Measurements from ENCODE around the gene NDC80.
"Not testable (repeated sequence)": the region's sequence is repeated elsewhere in the genome, so short reads cannot be mapped to it uniquely, and the experiment has no call there.

The NDC80 gene

DNA sequence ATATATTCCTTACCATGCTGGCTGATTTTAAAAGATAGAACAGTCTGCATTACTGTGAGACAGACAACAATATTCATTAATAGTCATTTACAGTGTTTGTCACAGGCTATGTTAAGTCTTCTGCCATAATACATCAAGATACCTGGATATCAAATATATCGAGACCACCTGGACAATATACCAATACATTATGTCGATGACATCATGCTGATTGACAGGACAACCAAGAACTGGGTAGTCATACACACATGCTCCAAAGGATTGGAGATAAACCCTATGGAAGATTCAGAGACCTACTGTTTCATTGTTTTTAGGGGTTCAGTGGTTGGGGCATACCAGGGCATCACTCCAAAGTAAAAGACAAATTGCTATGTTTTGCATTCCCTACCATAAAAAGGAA is 57.6 kb downstream of the NDC80 start:
- no peak for DNase-seq

DNA sequence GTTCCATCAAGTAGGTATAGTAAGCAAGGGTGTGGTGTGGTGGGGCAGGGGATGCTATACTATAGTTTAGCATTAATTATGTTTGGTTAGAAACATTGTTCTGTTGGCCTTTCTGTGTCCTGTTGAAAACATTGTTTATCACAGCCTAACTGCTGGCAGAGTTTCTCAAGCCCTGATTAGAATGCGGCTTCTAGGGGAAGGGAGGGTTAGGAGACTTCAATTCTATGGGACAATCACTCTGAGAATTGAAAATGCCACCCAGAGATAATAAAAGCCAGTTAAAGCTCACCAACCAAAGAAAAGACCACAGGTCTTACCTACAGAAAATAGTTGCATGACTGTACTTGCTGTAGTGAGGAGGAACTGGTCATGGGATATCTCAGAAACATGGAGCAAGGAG is 64.2 kb downstream of the NDC80 start:
- DNase-seq, result no peak

DNA sequence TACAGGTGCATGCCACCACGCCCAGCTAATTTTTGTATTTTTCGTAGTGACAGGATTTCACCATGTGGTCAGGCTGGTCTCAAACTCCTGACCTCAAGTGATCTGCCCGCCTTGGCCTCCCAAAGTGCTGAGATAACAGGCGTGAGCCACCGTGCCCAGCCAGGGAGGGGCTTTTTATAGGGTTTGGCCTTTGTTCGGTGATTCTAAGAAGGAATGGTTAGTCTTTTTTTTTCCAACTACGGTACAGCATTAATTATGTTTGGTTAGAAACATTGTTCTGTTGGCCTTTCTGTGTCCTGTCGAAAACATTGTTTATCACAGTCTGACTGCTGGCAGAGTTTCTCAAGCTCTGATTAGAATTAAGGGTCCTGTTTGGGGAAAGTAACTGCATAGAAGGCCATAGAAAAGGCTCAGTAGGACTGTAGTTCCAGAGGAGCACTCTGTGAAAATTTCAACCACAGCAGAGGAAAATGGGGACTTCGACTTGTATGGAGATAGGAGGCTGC is 64.8 kb downstream of the NDC80 start:
- no peak for DNase-seq

DNA sequence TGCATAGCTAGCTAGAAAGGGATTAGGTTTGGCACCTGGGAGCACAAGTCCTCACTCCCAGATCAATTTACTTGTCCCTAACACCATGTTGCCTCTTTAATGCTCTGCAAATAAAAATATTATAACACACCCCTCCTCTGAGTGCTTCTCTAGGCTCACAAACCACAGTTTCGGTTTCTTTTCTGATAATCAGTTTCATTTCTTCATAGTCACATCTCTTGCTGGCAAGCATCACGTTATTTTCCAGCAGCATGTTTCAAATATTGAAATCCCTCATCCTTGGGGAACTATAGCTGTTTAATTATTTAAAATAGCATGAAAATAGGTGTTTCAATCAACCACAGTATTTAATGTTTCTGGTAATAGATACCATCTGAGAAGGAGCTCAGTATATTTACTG is 70.3 kb downstream of the NDC80 start:
- no peak for DNase-seq

DNA sequence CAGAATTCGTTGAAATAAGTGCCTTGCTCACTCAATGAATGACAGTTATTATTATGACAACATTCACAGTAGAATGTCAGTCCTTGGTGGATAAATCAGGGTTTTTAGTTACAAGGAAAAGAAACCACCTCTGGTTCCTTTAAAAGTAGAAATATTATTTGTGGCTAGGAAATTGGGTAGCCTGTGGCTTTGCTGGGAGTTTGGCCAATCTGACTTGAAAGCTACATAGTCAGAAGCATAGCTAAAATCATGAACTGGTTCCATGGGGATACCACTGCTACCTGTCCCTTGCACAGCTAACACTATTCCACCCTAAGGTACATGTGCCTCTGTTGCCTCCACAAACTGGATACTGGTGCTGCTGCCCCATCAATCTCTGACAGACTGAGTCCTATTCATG is 71.4 kb downstream of the NDC80 start:
- no peak for DNase-seq

DNA sequence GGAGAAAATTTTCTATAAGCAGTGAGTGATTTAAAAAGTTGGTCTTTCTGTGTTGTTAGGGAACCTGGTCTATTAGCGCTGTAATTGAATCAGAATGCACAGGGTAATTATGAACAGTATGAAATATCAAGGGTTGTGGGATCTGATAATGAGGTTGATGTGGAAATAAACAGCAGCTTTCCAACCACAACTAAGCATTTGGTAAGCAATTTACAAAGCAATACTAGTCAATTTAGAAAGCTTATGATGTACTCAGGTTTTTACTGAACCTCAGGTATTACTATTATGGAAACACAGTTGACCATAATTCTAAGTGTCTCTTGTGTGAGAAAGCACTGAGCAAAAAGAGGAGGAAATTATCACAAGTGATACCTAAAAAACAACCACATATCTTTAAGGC is 73.2 kb downstream of the NDC80 start:
- DNase-seq, result no peak

DNA sequence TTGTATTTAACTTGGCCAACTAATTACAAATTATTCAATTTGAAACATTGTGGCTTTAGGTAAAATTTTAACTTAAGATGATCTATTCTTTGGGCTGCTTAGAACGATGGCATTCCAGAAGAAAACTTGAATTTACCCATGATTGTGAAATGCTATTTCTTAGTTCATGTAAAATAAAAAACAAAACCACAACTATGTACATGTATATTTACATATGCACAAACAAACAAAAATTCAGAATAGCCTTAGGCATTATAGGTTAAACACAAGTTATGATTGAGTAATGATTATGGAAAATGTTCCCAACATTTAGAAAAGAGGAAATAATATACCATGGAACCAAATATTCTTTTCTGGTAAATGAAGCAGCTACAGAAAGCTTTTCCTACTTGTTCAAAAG is 80.6 kb downstream of the NDC80 start:
- no peak for DNase-seq

DNA sequence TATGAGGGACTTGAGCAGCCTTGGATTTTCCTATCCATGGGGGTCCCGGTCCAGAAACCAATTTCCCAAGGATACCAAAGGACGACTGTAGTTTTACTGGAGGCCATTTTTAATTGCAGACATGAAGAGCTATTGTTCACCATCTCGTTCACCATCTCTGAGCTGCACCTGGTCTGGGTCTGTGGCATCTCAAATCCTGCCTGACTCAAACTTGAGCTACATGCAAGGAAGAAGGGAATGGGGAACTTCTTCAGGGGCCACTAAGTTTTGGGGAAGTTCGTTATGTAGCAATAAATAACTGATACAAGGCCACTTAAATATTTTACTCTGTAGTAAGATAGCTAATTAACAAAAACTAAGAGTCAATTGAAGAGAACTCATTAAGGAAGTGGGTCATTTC is 82.1 kb downstream of the NDC80 start:
- DNase-seq, result no peak

DNA sequence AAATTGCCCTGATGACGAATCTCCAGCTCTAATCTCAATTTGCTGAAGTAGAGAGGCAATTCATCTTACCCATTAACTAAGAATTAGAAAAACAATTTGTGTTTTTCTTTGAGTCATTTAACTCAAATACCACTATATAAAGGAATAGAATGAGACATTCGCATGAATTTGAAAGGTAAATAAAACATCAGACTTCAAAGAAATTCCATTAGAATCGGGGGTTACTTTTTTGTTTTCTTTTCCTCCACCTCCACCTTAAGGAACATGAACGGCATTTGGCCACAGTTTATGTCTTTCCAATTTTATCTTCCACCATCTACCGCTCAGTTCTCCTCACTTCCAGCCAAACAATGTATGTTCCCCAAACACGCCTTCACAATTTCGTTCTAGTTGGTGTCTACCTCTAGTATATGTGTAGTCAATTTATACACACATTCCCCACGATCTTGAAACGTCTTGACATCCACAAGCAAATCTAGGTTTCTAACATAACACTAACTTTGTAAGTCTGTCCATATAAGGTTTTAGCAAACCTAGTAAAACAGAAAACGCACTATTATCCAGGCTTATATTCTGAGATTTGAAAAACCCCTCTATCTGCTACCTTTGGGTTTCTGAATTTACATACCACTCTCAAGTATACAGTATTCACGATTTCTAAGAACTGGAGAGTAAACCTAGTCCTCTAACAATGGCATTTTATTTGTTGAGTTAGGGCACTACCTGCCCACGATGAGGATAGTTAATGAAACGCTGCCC is 83.0 kb downstream of the NDC80 start:
- no peak for DNase-seq

DNA sequence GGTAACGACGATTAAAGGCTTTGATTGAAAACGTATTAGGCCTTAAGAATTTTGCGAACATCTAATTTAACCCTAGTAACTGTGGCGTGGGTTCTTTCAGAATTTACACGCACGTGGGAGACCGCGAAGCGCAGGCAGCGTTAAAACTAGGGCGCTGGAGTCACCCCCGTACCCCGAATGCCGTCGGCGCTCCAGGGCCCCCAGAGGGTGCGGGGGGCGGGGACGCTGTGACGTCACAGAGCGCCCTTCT is 83.5 kb downstream of the NDC80 start:
- no peak for DNase-seq

DNA sequence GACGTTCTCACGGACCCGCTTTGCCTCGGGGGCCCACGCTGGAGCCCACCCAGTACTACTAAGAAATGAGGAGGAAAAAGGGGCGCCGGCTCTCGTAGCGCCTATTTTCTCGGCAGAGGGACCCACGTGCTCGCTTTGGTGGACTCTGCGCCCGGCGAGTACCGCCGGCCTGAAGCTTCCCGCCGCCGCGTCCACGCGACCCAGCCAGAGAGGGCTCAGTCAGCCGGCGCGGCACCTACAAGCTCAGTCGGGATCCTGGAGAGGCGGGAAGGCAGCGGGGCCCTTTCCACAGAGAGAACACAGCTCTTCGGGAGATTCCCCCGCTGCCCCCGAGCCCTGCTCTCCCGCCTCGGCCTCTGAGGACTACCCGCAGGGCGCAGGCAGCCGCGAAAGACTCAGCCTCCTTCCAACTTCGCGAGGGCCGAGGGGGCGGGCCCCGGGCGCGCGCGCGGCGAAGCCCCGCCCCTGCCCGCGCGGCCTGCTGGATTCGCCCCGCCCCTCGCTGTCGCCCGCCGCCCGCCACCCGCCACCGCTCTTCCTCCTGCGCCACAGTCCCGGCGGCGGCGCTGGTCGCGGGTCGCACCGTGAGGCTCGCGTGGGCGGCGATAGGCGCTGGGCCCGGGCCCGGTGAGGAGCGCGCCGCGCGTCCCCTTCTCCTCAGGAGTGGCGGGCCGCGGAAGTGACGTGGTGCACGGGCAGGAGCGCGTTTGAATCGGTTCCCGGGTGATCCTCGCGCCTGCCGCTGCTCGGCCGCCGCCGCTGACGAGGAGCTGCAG is 84.0 kb downstream of the NDC80 start, which contains the start of gene SMCHD1:
TSS of gene SMCHD1 (plus strand) at position 549 of the 776 bp plus-strand sequence. CDS start 350 bp downstream, outside the sequence.
- DNase-seq, result peak; percentile 68

DNA sequence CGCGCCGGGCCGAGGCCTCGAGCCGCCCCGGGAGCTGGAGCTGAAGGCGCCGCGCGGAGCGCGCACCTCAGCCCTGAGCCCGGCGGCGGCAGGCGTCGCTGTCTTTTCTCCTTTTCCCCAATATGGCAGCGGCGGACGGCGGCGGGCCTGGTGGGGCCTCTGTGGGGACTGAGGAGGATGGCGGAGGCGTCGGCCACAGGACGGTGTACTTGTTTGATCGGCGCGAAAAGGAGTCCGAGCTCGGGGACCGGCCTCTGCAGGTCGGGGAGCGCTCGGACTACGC is 84.5 kb downstream of the NDC80 start:
- no peak for DNase-seq

DNA sequence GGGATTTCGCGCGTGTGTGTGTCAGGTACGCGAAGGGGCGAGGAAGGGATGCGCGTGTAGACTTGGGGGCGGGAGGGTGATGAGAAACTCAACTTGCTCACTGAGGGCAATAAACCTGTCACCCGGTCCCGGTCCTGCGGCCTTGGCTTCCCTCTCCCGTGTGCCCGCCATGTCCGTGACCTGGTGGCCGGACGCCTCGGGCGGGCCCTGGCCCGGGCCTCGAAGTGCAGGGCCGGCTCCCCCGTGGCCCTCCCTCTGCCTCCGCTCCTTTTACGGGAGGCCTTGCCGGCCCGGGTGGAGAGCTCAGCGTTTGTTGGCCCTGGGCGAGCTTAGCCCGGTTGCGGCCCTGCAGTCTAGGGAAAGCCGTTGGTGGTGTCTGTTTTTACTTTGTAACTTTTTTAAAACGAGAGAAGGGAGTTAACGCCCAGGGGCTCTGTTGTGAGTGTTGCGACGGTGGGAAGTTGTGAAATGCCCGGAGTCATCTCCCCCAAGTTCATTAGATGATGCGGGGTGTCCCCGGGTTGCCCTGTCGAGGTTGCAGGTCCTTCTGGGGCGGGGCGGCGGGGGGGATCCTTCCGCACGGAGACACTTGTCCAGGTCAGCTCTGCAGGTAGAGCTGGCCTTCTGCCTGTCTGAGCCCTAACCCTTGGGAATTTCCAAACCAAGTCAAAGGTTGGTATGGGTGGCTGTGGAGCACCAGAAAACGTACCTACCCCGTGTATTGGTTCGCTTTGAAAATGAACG is 85.1 kb downstream of the NDC80 start:
- DNase-seq, result no peak

DNA sequence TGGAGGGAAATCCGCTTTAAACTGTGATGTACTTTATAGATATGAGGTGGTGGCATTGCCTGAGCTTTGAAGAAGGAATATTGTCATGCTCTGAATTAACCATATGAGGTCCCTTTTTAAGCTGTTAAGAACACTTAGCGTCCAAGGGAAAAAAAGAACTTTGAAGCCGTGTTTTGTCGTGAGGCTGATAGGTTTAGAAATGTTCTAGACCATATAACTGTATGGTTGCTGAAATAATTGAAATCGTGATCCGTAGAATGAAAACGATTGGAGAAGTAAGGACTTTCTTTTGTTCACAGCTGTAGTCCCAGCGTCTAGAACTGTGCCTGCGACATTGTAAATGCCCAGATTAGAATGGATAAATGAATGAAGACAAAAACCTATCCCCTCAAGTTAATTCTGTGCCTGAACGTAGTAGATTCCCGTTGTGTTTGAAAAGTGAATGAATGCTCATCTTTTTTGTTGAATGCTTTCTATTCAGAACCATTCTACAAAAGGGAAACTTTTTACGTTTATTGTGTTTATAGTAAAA is 85.7 kb downstream of the NDC80 start:
- DNase-seq, result no peak

DNA sequence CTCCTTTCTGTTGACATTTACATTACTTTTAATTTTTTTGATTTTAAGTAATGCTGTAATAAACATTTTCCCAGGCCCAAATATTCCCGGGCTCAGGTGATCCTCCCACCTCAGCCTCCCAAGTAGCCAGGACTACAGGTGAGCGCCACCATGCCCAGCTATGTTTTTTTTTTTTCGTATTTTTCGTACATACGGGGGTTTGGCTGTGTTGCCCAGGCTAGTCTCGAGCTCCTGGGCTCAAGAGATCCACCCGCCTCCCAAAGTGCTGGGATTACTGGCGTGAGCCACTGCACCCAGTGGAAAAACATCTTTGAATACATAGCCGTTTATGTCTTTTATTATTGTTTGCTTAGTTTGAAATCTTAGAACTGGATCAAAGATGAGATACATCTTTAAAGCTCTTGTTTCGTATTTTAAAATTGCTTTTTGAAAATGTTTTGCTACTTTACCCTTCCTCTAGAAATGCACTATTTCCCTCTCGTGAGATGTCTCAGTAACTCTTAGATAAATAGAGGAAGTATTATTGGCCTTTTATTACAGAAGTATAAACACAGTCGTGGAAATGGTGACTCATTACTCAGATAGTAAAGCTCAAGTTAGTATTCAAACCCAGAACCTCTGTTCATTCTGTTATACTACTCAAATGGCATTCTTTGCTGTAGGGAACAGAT is 86.6 kb downstream of the NDC80 start:
- no peak for DNase-seq

DNA sequence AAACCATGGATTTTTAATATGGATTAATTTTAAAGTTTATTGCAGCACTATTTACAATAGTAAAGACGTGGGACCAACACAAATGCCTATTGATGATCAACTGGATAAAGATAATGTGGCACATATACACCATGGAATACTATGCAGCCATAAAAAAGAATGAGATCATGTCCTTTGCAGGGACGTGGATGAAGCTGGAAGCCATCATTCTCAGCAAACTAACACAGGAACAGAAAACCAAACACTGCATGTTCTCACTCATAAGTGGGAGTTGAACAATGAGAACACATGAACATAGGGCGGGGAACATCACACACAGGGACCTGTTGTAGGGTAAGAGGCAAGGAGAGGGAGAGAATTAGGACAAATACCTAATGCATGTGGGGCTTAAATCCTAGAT is 89.5 kb downstream of the NDC80 start:
- DNase-seq, result not testable (repeated sequence)

DNA sequence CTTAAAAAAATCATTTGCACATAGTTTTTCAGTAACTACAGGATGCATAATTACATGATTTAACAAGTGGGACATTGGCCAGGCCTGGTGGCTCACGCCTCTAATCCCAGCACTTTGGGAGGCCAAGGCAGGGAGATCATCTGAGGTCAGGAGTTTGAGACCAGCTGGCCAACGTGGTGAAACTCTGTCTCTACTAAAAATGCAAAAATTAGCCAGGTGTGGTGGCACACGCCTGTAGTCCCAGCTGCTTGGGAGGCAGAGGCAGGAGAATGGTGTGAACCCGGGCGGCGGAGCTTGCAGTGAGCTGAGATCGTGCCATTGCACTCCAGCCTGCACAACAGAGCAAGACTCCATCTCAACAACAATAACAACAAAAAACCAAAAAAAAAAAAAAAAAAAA is 90.9 kb downstream of the NDC80 start:
- DNase-seq, result not testable (repeated sequence)

DNA sequence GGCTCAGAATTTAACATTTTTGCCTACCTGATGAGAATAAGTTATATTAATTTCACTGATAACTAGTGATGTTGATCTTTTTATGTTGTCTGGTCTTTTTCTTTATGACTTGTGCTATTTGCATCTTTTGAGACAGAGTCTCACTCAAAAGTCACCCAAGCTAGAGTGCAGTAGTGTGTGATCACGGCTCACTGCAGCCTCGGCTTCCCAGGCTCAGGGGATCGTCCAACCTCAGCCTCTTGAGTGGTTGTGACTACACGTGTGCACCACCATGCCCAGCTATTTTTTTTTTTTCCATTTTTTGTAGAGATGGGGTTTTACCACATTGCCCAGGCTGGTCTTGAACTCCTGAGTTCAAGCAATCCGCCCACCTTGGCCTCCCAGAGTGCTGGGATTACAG is 91.6 kb downstream of the NDC80 start:
- no peak for DNase-seq

Measured in NCI-H510A (cell line).